Activated T-helper 1 cell treated with anti-CD3 and anti-CD28 coated beads, Interleukin-12 subunit alpha, Interleukin-12 subunit beta, Interleukin-2, Interleukin-4 antibody, amounts not matched to agents 30 ng/mL and 10 ng/mL and 1 ng/mL, durations not matched to agents 14 hours and 24 hours and 36 hours (primary cell): ENCODE measurements around the gene KRTAP1-3. TPM values are rescaled to one million over a fixed set of nuclear protein-coding genes. Genes with fewer than 3 reads are reported as not detected.
"Not testable (repeated sequence)": the region's sequence is repeated elsewhere in the genome, so short reads cannot be mapped to it uniquely, and the experiment has no call there.

Experiments
- DNase-seq: peaks from one replicate; pipeline ENCODE4 v3.0.0; 2021; ENCODE audit warnings: low spot score
- H3K27ac Mint-ChIP-seq: one replicate; pipeline ENCODE4 v1.8.0; 2021; ENCODE audit warnings: mild to moderate bottlenecking, mixed read lengths
- H3K27me3 Mint-ChIP-seq: one replicate; pipeline ENCODE4 v1.8.0; 2022; ENCODE audit warnings: mild to moderate bottlenecking, moderate library complexity, mixed read lengths; ENCODE audit not compliant: insufficient read depth
- H3K36me3 Mint-ChIP-seq: one replicate; pipeline ENCODE4 v1.8.0; 2021; ENCODE audit warnings: low read depth, mixed read lengths
- H3K4me1 Mint-ChIP-seq: one replicate; pipeline ENCODE4 v1.8.0; 2021; ENCODE audit warnings: low read depth, mixed read lengths
- H3K4me3 Mint-ChIP-seq: one replicate; pipeline ENCODE4 v1.8.0; 2021; ENCODE audit warnings: mild to moderate bottlenecking, moderate library complexity, mixed read lengths
- H3K9me3 Mint-ChIP-seq: one replicate; pipeline ENCODE4 v1.8.0; 2021; ENCODE audit warnings: mixed read lengths
- intact Hi-C: fragments of 100-400 bp; cut with micrococcal nuclease; formaldehyde crosslinking; loops from one replicate; pipeline ENCODE4 v1.15.1; 2024
- total RNA-seq: library from RNA; stranded (reverse); gene quantifications from 2 replicates; pipeline ENCODE4 v1.2.3, GENCODE V29; 2022

Gene KRTAP1-3, protein sequence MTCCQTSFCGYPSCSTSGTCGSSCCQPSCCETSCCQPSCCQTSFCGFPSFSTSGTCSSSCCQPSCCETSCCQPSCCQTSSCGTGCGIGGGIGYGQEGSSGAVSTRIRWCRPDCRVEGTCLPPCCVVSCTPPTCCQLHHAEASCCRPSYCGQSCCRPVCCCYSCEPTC
- not detected in 2 replicates for total RNA-seq

DNA sequence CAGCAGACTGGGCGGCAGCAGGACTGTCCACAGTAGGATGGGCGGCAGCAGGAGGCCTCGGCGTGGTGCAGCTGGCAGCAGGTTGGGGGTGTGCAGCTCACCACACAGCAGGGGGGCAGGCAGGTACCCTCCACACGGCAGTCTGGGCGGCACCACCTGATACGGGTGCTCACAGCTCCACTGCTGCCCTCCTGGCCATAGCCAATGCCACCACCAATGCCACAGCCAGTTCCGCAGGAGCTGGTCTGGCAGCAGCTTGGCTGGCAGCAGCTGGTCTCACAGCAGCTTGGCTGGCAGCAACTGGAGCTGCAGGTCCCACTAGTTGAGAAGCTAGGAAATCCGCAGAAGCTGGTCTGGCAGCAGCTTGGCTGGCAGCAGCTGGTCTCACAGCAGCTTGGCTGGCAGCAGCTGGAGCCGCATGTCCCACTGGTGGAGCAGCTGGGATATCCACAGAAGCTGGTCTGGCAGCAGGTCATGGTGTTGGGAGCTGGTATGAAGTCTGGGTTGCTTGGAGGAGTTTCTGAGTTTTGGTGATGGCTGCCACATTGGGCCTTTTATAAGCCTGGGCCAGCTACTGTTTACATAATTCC is at the start of gene KRTAP1-3:
Gene KRTAP1-3 (minus strand): TSS at position 529 of the 590 bp plus-strand sequence. CDS start 53 bp downstream, at position 476.
- H3K4me1 Mint-ChIP-seq, intact Hi-C loops, H3K4me3 Mint-ChIP-seq, DNase-seq, H3K27ac Mint-ChIP-seq, H3K9me3 Mint-ChIP-seq, H3K36me3 Mint-ChIP-seq, H3K27me3 Mint-ChIP-seq: not testable (repeated sequence)

DNA sequence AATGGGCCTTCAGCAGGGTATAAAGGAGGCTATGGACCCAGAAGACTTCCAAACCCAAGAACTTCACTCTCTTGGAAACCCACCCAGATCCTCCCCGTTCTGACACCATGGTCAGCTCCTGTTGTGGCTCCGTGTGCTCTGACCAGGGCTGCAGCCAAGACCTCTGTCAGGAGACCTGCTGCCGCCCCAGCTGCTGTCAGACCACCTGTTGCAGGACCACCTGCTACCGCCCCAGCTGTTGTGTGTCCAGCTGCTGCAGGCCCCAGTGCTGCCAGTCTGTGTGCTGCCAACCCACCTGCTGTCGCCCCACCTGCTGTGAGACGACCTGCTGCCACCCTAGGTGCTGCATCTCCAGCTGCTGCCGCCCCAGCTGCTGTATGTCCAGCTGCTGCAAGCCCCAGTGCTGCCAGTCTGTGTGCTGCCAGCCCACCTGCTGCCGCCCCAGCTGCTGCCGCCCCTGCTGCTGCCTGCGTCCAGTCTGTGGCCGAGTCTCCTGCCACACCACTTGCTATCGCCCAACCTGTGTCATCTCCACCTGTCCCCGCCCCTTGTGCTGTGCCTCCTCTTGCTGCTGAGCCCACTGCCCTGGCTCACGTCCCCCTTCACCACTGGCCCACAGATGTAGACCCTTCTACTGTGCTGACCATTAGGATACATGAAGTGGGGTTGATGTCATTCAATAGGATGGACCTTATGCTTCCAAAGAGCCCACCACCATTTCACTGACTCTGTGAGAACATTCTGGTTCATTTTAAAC is 49.6 kb upstream of the KRTAP1-3 start, which contains the start of gene KRTAP4-7:
Gene KRTAP4-7 (plus strand): TSS at position 51 of the 757 bp plus-strand sequence. CDS start 57 bp downstream, at position 108.
- H3K36me3 Mint-ChIP-seq, H3K9me3 Mint-ChIP-seq, intact Hi-C loops: not testable (repeated sequence)

DNA sequence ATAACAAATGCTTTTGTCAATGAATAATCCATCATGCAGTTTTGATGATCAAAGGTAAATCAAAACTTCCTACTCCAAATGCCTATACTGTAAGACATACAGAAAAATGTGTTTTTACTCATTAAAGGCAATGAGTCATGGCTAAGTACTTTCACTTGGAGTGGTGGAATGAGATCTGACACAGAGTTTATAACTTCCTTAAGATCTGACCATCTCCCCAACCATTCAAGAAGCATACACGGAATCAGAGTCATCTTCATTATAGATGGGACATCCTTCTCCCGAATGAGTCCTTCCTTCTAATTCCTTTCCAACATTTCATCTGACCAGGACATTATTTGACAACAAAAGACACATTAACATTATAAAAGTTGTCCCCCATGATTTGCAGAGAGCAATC is 48.8 kb upstream of the KRTAP1-3 start:
- H3K4me3 Mint-ChIP-seq, DNase-seq, H3K27ac Mint-ChIP-seq, H3K36me3 Mint-ChIP-seq, H3K4me1 Mint-ChIP-seq, intact Hi-C loops, H3K27me3 Mint-ChIP-seq, H3K9me3 Mint-ChIP-seq: not testable (repeated sequence)

More for the DNA sequence above, 49.6 kb upstream of the KRTAP1-3 start, which contains the start of gene KRTAP4-7:
- H3K4me3 Mint-ChIP-seq, DNase-seq, H3K27ac Mint-ChIP-seq, H3K27me3 Mint-ChIP-seq, H3K4me1 Mint-ChIP-seq: not testable (repeated sequence)

DNA sequence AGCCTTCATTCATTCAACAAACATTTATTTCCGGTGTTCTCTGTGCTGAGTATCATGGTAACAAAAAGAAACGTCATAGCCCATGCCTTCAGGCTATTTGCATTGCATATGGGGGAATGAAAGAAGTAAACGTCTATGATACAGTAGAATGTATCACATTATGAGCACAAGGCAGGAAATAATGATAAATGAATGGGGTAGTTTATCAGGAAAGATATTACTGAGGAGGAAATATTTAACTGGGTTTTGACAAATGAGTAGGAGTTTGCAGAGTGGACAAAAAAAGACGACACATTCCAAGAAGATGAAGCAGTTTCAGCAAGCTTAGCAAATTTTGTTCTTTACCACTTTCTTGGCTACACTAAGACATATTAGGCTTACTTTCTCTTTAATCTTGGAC is 48.0 kb upstream of the KRTAP1-3 start:
- no peaks in the 10 kb centered on the region for H3K36me3 Mint-ChIP-seq
- DNase-seq = no peak
- H3K4me1 Mint-ChIP-seq = no peaks in the 10 kb centered on the region
- H3K27me3 Mint-ChIP-seq = no peaks in the 10 kb centered on the region
- H3K4me3 Mint-ChIP-seq = no peak overlapping the region
- no peak overlapping the region for H3K27ac Mint-ChIP-seq
- intact Hi-C loops = no loop called here
- no peaks in the 10 kb centered on the region for H3K9me3 Mint-ChIP-seq

DNA sequence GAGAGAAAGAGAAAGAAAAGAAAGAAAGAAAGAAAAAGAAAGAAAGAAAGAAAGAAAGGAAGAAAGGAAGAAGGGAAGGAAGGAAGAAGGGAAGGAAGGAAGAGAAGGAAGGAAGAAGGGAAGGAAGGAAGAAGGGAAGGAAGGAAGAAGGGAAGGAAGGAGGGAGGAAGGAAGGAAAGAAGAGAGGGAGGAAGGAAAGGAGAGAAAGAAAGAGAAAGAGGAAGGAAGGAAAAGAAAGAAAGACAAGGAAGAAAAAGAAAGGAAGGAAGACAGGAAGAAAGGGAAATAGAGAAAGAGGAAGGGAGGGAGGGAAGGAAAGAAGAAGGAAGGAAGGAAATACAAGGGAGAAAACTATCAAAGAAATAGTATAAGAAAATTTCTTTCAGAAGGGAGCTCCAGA is 42.1 kb upstream of the KRTAP1-3 start:
- H3K4me3 Mint-ChIP-seq = no peak overlapping the region
- H3K27me3 Mint-ChIP-seq = peaks cover 2% of the 10 kb centered on the region
- H3K36me3 Mint-ChIP-seq = no peaks in the 10 kb centered on the region
- no peak overlapping the region for H3K27ac Mint-ChIP-seq
- DNase-seq = no peak
- no peaks in the 10 kb centered on the region for H3K9me3 Mint-ChIP-seq
- intact Hi-C loops = no loop called here
- H3K4me1 Mint-ChIP-seq = no peaks in the 10 kb centered on the region

DNA sequence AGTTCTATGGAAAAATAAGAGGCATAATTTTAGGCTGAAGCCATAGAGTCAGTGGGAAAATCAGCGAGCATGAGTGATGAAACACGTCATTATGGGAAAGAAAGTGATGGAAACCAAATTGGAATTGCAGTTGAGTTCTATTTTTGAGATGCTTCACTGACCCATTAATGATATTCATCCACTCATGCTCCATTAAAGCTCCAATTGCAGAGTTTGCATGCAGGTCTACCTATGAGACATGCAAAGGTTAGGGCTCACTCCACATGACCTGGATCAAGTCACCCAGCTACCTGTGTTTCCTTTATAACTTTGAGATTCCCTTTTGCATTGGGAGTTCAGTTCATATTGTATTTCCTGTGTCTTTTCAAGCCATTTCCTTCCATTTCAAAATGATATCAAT is 39.0 kb upstream of the KRTAP1-3 start:
- no peaks in the 10 kb centered on the region for H3K4me1 Mint-ChIP-seq
- peaks cover 4% of the 10 kb centered on the region for H3K27me3 Mint-ChIP-seq
- no peak for DNase-seq
- no peak overlapping the region for H3K4me3 Mint-ChIP-seq
- no peak overlapping the region for H3K27ac Mint-ChIP-seq
- no peaks in the 10 kb centered on the region for H3K36me3 Mint-ChIP-seq
- intact Hi-C loops = no loop called here
- no peaks in the 10 kb centered on the region for H3K9me3 Mint-ChIP-seq

DNA sequence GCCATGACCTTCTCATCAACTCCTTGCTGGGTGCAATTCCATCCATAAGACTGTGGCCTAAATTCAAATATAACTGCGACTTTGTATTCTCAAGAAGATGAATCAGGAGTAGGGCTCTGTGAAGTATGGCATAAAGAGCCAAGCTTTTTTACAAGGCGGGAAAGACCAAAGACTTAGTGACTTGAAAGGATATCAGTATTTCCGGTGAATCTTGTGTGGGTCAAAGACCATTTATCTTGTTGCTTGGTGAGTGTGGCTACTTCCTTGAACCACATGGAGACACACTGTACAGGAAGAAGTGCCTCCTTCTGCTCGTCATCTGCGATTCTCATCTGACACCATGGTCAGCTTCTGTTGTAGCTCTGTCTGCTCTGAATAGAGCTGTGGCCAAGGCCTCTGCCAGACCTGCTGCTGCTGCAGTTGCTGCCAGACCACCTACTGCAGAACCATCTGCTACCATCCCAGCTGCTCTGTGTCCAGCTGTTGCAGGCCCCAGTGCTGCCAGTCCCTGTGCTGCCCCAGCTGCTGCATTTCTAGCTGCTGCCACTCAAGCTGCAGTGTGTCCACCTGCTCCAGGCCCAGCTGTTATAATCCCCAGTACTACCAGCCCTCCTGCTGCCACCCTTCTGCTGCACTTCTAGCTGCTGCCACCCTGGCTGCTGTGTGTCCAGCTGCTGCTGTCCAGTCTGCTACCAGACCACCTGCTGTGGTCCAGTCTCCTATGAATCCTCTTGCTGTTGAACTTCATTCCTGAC is 37.1 kb upstream of the KRTAP1-3 start:
- H3K27me3 Mint-ChIP-seq = peaks cover 4% of the 10 kb centered on the region
- no peak overlapping the region for H3K4me3 Mint-ChIP-seq
- intact Hi-C loops = no loop called here
- no peak overlapping the region for H3K27ac Mint-ChIP-seq
- no peaks in the 10 kb centered on the region for H3K9me3 Mint-ChIP-seq
- H3K36me3 Mint-ChIP-seq = no peaks in the 10 kb centered on the region
- DNase-seq = no peak
- H3K4me1 Mint-ChIP-seq = no peaks in the 10 kb centered on the region

DNA sequence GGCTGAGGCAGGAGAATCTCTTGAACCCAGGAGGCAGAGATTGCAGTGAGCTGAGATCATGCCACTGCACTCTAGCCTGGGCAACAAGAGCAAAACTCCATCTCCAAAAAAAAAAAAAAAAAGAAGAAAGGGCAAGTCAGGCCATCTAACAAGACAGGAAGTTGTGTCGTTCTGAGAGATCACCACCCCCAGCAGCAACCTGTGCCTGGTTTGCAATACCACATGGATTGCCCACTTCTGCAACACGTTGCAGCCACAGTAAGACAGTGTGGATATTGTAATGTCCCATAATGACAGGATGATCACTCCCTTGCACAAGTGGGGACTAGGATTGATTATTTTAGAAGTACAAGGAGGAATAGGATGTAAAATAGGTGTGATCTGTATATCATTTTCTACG is 34.4 kb upstream of the KRTAP1-3 start:
- DNase-seq = no peak
- Mint-ChIP-seq H3K27me3 (peaks cover 4% of the 10 kb centered on the region), H3K27ac (no peak overlapping the region), H3K9me3 (no peaks in the 10 kb centered on the region), H3K4me3 (no peak overlapping the region), H3K36me3 (no peaks in the 10 kb centered on the region), H3K4me1 (no peaks in the 10 kb centered on the region)
- intact Hi-C loops = no loop called here

DNA sequence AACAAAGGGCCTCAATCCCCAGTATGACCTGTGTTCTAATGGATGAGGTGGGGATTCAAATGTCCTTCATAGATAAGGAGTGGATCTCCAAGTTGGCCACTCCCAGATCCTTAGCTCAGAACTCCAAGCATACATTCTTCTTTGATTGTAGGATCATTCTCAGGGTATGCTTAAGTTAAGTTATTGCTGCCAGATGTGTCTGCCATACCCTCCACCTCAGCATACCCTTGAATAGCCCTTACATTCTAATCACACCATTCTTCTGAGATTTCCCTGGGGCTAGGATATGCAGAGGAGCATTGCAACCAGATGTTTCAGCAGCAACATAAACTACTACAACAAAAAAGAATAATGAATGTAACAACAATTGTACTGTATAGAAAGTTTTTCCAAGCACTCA is 32.6 kb upstream of the KRTAP1-3 start:
- Mint-ChIP-seq H3K27me3 (peaks cover 4% of the 10 kb centered on the region), H3K9me3 (no peaks in the 10 kb centered on the region), H3K4me1 (no peaks in the 10 kb centered on the region), H3K36me3 (no peaks in the 10 kb centered on the region), H3K27ac (no peak overlapping the region), H3K4me3 (no peak overlapping the region)
- no peak for DNase-seq
- intact Hi-C loops = no loop called here

DNA sequence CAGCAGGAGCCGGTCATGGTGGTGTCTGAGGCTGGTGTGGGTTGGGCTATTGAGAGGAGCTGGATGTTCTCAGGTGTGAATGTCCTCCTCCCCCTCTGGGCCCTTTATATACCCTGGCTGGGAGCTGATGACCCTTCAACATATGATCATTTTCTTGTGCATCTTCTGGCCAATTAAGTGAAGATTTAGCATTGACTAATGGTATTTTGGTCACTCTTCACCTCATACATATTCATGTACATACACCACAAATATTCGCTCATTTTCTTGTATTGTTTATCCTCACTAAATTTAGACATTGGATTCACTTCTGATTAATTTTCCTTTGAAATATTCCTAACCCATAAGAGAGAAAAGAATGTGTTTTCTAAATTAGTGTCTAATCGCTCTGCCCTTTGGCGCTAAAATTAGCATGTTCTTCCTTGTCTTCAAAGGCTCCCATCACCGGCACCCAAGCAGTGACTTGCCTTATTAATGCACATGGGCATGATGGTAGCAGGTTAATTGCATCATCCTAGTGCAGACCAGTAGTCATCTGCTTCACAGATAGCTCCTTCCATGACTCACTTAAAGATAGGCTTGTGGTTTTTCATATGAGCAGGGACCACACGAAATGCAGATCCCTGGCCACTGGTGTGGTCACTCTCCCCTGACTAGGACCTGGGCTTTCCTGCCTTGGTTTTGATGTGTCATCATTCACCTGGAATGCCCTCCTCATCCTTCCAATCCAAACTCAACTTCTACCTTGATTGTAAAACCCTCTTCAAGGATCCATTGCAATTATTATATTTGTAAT is 31.4 kb upstream of the KRTAP1-3 start, which contains the start of gene KRTAP2-4:
Gene KRTAP2-4 (minus strand): TSS at position 51 of the 796 bp plus-strand sequence. CDS start 34 bp downstream, at position 17.
- intact Hi-C loops = no loop called here
- Mint-ChIP-seq H3K4me1 (no peaks in the 10 kb centered on the region), H3K9me3 (no peaks in the 10 kb centered on the region)

DNA sequence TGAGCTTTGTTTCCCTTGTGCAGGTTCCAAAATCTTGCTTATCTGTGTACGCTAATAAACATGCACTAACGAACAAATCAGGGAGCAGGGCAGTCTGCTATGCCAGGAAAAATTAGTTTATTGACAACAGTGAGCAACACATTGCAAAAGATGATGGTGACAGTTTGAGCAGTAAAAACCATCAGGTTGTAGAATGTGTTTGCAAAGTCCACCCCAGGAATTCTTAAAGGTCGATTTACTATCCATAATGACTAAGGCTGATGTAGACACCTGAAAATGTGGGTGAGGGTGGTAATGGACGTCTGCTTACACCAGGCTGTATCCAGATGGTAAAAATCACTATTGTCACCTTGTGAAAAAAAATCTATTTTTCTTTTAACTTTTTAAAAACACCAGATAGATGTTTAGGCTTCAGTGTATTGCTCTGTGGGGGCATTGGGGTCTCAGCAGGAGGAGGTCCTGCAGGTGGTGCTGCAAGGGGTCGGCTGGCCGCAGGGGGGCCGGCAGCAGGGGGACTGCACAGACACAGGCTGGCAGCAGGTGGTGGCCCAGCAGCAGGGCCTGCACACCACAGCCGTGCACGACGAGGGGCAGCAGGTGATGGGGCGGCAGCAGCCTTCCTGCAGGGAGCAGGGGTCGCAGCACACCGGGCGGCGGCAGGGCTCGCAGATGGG is 30.5 kb upstream of the KRTAP1-3 start:
- DNase-seq, intact Hi-C loops, H3K36me3 Mint-ChIP-seq, H3K9me3 Mint-ChIP-seq, H3K4me3 Mint-ChIP-seq, H3K4me1 Mint-ChIP-seq, H3K27ac Mint-ChIP-seq: not testable (repeated sequence)
- H3K27me3 Mint-ChIP-seq = peaks cover 14% of the 10 kb centered on the region

More for the DNA sequence above, 31.4 kb upstream of the KRTAP1-3 start, which contains the start of gene KRTAP2-4:
- H3K36me3 Mint-ChIP-seq = no peaks in the 10 kb centered on the region
- DNase-seq = no peak
- H3K4me3 Mint-ChIP-seq = no peak within 1 kb of the TSS
- peaks cover 6% of the 10 kb centered on the region for H3K27me3 Mint-ChIP-seq
- no peak within 1 kb of the TSS for H3K27ac Mint-ChIP-seq

DNA sequence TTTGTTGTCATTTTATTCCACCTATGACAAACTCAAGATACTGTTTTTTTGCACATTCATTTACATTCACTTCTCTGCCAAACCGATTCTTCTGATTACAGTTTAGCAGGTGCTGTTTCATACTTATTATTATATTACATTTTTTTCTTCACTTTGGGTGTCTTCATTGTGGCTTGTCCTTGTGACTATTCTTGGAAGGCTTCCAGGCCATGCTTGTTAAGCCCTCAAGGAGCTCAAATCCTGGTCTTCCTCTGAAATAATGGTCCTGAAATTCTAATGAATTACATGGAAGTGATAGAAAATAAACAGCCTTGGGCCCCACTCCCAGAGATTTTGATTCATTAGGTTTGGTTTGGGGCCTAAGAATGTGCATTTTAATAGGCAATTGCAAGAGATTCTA is 29.6 kb upstream of the KRTAP1-3 start:
- Mint-ChIP-seq H3K27me3 (peaks cover 15% of the 10 kb centered on the region), H3K4me3 (no peak overlapping the region), H3K36me3 (no peaks in the 10 kb centered on the region), H3K4me1 (no peaks in the 10 kb centered on the region), H3K9me3 (no peaks in the 10 kb centered on the region), H3K27ac (no peak overlapping the region)
- DNase-seq = no peak
- intact Hi-C loops = no loop called here
